HG02571 (cell line): ENCODE data around the gene SGCD.

ENCODE experiments used
- ATAC-seq: cut with Tn5 transposase; IDR thresholded peaks from one replicate; pipeline ENCODE4 v1.9.1; 2021; ENCODE audit warnings: mild to moderate bottlenecking, moderate library complexity; ENCODE audit not compliant: unreplicated experiment

SGCD gene

DNA sequence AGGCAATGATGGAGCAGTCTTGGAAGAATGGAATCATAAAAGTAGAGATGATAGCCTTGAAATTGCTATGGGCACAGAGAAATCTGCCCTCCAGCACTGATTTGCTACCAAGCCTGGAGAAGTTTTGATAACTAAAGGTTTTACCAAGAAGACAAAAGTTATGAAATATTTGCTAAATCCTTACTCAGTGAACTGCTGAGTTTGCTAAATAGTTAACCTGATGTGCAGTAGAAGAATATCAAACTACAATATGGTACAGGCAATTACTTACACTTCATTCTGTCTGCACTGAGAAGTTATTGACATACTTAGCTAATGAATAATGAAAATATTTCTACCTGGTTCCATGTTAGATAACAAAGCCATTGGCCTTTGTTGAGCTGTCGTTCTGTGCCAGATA is 124.5 kb downstream of the SGCD start:
- no peak for ATAC-seq

DNA sequence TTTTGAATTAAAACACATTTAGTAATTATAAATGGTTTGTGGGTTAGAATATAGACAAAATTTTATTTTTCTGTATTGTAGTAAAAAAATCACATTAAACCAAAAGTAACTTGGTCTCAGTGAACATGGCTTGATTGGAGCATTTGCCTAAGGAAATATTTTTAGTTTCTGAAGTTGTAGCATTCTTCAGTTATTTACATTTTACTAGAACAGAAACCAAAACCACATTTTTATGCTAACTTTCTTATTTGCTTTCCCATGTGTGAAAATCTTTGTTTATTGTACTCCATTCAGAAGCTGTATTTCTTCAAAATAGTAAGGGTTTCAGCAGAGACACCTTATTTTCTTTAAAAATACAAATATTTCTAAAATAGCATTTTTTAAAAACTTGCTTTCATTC is 129.9 kb downstream of the SGCD start:
- no peak for ATAC-seq

DNA sequence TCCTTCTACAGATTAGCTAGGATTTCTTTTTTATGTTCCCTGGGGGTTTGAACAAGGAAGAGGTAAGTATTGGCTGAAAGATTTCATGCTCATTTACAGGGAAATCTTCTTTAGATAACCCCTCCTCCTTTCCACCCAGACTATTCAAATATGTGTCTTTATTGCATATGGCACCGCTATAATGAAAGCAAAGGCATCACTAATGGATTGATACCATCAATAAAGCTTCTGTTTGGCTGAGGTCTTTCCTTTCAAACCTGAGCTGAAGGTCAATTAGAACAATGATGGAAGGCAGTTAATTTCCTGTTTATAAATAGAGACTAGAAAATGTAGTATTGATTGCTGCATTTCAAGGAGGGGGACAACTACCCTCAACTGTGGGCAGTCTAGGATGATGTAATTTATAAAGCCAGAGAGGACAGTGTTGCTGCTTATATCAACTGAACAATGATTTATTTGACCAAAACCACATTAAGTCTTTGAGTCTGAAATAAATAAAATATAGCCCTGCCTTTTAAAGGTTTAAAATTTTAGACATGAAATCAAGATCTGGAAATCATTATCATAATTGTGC is 132.9 kb downstream of the SGCD start:
- no peak for ATAC-seq

DNA sequence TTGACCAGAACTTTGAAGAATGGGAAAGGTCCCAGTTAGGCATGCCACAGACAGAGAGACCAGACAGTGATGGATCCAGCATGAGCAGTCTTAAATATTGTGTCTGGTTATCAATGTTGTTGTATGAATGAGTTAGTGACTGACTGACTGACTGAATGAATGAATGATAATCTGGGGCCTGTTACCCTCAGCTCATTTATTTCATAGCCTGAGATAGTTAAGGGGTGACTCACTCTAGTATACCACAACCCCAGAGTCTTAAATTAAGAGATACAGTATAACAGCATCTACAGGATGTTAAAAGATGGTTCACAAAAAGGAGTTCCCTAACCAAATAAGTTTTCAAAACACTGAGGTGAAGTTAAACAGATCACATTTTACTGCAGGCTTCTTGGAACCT is 133.5 kb downstream of the SGCD start:
- no peak for ATAC-seq

DNA sequence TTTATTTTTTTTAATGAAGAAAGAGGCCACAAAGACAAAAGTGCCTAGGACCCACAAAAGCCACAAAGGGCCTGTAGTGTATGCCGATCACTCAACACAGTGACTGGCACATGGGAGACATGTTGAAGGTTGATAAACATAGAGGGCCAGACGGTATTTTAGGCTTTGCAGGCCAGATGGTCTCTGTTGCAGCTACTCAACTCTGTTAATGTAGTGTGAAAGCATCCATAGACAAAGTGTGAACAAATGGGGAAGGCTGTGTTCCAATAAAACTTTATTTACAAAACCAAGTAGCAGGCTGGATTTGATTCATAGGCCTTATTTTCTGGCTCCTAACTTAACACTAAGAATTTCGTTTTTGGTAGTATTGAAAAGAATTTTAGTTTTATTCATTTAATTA is 139.9 kb downstream of the SGCD start:
- no peak for ATAC-seq

DNA sequence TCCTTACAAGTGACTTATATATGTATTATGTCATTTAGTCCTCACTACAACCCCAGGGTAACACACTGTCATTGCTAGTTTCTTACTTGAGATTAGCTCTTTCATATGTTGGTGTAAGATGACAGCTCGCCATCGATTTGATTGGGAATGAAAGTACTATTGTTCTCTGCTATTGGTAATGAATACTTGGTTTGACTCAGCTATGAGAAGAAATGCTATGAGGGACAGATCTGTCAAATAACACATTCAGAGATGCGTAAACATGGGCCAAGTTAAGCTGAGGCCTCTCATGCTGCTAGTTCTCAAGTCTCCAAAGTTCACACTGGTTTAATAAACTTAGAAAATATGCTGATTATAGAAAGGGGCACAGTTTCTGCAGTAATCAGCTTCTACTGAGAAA is 142.7 kb downstream of the SGCD start:
- ATAC-seq: no peak

DNA sequence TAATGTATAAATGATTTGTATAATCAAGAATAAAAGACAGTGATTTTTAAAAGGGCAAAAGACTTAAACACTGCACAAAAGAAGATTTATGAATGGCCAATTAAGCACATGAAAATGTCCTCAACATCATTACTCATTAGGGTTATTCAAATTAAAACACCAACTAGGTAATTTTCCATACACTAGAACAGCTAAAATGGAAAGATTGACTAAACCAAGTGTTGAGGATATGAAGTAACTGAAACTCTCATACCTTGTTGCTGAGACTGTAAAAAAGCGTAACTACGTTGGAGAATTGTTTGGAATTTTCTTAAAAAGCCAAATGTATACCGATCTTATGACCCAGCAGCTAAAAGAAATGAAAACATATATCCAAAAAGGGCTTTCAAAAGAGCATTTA is 144.9 kb downstream of the SGCD start:
- ATAC-seq: no peak

DNA sequence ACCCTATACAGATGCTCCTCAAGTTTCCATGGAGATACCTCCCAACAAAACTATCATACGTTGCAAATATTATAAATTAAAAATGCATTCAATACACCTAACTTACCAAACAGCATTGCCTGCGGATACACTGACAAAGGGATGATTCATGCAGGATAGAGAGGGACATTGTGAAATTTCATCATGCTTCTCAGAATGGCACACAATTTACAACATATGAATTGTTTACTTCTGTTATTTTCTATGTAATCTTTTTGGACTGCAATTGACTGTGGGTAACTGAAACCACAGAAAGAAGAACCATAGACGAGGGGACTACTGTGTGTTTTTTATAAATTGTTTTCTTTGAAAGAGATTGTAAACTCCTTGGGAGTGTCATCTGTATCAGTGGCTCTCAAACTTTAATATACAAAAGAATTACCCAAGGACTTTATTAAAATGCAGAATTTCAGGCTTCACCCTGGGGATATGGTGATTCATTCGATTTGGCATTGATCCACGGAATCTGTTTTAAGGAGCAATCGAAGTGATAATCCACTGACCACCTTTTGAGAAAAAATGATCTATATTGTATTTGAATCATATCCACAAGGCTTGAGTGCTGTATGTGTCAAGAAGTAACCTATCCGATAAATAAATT is 146.4 kb downstream of the SGCD start:
- no peak for ATAC-seq

DNA sequence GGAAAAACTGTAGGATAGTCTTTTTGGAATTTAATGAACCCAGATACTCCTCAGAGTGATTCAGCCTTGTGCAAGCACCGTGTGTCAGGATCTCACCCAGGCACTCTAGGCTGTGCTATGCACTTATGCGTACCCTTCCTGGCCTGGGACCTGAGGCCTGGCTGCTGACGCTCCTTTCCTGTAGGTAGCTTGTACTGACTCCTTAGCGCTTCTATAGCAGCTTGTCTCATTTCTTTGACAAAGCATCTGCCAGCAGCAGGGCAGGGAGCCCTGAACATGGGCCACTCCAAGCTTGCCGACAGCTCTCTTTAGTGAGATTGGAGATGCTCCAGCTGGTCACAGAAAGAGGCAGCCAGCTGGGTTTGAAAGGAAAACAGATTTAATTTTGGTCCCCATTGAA is 147.3 kb downstream of the SGCD start:
- no peak for ATAC-seq

DNA sequence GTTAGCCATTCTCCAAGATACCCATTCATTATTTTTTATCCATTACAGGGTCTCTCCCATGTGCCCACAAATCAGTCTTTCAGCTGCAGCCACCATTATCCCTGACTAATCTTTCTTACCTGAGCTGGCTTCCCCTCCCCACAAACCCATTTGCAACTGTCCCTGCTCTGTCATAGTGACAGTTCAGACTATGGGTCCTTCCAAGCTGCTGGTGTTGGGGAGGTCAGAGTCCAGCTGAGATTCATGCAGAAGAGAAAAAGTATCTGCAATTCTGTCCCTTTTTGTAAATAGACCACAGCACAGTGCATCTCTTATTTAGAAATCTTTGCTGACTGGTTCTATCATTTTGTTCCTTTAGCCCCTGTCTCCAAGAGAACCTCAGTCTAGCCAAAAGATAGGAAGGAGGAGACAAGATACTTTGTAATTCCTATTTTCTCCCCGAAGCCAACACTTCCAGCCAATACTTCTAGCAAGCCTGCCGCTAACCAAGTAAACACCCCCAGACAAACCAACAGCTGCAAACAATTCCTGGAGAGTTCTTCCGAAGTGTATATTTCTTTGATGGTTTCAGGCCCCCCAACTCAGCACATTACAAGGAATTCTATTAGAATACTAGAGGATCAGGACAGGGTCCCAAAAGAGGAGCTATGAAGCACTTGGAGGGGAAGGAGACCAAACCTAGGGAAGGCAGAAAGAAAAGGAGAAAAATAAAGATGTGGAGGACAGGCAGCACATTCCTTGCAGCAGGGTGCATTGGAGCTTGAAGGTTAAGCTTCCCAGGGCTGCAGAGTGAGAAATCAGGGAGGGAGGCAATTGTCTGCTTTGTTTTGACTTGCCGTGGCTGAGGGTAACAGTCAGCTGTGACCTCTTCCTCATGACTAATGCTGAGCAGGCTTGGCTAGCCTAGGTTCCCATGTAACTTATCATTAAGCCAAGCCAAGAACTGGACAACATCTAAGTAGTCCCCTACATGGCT is 148.5 kb downstream of the SGCD start:
- ATAC-seq: no peak

DNA sequence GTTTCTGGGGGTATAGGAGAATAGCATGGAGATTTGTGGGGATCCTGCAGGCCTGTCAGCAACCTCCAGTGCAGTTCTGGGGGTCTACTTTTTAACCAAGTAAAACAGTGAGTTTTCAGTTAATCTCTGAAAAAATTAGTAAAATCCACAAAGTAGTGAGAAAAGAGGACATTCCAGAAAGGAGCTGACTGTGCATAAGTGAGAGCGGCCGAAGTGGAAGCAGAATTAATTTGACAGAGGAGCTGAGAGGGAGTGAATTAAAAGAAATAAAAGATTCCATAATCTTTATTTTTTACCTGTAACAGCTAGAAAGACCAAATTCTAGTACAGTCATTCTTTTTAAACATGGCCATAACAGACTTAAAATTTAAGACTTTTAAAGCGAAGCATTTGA is 149.2 kb downstream of the SGCD start:
- no peak for ATAC-seq

DNA sequence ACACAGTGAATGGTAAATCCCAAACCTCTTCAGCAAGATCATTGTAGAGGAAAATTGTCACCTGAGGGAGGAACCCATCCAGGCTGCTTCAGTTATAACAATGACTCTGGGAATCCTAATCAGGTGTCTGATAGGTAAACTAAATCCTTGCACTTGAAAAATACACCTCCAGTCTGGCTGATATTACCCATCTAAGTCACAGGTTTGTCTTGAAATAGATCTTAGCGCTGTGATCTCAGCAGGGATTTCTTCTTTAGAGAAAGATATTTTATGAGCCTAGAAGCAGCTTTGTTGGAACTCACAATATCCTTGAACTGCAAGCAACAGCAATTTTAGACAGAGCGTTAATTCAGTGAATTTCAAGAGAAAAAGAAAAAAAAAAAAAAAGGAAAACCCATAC is 149.7 kb downstream of the SGCD start:
- ATAC-seq: no peak

DNA sequence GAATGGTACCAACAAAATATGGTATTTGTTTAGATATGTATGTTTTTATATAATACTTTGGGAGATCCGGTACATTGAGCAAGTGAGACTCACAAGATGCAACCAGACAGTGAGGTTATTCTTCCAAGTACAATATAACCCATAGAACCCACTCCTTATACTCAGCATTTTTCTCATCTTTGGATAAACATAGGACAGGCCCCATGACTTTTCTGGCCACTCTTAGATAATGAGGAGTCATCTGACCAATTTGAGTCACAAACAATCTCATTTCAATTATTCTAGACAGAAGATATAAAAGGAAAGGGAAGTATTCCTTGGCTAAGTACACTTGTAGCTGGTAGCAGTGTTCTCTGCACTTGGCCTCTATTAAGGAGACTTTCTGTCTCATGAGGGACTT is 150.2 kb downstream of the SGCD start:
- ATAC-seq: no peak

DNA sequence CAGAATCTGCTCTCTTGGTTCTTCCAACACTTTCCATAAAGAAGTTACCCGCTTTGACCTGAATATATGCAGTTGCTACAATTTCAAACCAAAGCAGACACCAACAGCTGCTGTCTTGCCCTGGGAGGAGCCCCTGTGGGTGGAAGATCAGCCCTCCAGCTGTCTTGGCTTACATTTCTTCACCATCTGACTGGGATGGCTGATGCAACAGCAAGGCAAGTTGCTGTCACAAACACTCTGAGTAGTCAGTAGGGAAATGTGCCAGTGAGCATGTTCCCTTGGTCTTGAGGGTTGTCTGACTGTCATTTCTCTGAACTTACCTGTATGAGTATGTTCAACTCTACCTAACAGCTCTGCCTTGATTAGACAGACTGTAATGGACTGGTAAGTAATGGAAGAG is 152.9 kb downstream of the SGCD start:
- ATAC-seq: peak; percentile 61

DNA sequence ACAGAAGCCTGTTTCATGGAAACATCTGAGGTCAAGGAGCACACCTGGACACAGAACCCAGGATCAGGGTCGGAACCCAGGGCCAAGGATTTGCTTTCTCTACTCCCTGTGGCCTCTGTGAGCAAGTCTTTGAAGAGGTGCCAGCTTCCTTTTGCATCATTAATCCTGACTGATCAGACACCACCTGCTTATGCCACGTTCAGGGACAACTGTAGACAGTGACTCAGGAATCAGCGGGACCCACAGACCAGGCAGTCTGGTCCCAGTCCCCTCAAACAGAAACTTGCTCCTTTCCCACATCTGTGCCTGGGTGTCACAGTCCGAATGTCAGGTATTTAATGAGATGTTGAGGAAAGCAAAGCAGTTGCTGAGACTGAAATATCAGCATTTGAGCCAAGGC is 154.8 kb downstream of the SGCD start:
- no peak for ATAC-seq

DNA sequence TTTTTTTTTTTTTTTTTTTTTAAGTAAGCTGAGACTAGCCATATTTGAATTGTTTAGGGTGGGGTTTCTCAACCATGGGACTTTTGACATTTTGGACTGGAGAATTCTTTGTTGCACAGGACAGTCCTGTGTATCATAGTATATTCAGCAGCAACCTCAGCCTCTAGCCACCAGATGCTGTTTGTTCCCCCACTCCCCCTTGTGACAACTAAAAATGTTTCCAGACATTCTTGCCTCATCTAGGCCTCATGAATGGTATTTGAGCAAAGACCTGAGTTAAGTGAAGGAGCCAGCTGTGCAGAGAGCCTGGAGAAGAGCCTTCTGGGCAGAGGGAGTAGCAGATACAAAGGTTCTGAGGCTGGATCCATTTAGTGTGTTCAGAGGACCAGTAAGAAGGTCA is 155.9 kb downstream of the SGCD start:
- ATAC-seq: no peak

DNA sequence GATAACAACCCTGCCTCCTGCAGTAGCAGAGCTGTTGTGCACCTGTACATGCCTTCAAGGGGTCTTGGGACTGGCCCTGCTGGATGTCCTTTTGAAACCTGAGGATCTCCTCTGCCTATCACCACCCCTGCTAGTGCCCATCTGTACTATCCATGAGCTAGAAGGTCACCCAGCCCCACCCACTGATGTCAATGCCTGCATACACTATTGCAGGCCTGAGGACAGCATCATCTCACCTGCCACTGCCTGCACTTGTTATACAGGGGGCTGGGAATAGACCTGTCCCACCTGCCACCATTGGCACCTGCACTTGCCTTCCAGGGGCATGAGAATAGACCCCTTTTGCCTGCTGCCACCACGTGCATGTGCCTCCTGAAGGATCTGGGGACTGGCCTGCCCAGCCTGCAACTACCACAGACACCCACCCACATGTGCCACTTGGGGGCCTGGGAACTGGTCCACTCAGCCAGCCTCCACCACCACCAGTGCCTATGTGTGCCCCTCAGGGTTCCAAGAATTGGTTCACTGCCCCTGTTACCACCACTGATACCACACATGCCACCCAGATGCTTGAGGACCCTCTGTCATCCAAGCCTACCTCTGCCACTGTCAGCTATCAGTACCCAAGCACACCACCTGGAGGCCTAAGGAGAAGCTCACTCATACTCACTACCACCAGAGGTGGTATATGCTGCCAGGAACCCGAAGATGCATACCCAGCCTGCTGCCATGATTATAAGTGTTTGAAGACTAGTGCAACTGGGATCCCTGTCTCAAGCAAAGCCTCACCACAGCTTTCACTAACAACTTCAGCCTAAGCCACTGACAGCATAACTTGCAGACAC is 159.7 kb downstream of the SGCD start:
- ATAC-seq: no peak

DNA sequence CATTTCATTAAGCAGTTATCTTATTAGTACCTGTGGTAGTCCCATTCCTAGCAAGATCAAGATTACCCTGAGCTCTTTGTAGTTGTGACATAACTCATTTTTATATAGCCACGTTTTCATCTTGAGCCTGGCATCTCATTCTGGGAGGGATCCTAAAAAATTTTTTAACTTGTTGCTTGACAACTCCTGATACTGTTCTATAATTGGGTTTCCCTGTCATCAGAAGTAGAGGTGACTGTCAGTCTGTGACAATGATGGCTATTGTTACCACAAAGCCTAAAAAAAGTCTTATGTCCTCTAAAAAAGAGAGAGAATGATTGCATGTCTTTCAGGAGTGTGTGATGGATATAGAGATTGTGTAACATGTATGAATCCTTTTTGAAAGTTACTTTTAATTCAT is 164.8 kb downstream of the SGCD start:
- no peak for ATAC-seq

DNA sequence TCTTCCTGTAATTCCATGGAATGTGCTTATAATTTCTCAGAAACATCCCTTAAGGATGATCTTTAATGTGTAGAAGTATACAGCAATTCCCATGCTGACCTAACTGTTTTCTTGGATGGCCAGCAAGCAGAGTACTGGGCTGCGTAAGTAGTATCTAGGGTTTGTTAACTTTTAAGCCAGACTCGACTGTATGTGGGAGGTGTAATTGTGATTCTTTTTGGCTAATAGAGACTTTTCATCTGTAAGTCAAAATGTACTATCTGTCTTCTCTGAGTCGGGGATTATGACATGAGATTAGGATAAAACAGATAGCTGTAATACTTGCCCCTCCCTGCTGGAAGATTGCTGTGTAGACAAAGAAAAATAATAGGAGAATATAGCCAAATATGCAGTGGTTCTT is 169.3 kb downstream of the SGCD start:
- no peak for ATAC-seq

DNA sequence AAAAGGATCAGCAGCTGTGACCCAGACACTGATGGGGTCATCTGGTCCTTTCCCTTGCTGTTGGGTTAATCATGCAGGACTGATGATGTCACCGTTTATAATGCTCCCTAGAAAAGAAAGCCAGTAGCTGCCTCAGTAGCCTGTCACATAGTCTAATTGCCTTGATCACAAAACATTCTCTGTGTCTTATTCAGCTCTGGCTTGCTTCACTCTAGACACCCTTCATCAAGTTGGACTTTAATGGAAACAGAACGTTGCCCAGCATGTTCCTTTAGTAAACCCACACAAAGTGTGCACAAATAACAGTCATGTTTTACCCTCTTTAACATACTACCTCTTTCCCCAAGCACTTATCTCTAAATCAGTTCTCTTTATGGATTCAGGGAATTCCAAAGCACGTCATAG is 170.8 kb downstream of the SGCD start:
- no peak for ATAC-seq
